ENCODE results near the gene TOP3A.
"Not testable (repeated sequence)": the region's sequence is repeated elsewhere in the genome, so short reads cannot be mapped to it uniquely, and the experiment has no call there.

Gene TOP3A

GRCh38 chr17:18324140-18325050 lies 9.6 kb upstream of the TOP3A start:
- DNase-seq (ENCODE audit: low read depth): no peak

- no peak for DNase-seq (ENCODE audit: low read depth)
Measured at GRCh38 chr17:18323507-18324139, 8.8 kb upstream of the TOP3A start.

- DNase-seq (ENCODE audit: low read depth): no peak
Measured at GRCh38 chr17:18323007-18323406, 8.2 kb upstream of the TOP3A start.

GRCh38 chr17:18322522-18322921 lies 7.7 kb upstream of the TOP3A start:
- no peak for DNase-seq (ENCODE audit: low read depth)

GRCh38 chr17:18321309-18321708 lies 6.5 kb upstream of the TOP3A start:
- no peak for DNase-seq (ENCODE audit: low read depth)

GRCh38 chr17:18320301-18320700 lies 5.5 kb upstream of the TOP3A start:
- DNase-seq (ENCODE audit: low read depth): no peak

GRCh38 chr17:18319604-18320256 lies 4.9 kb upstream of the TOP3A start:
- DNase-seq (ENCODE audit: low read depth): no peak

GRCh38 chr17:18318771-18319450 lies 4.1 kb upstream of the TOP3A start:
- no peak for DNase-seq (ENCODE audit: low read depth)

- no peak for DNase-seq (ENCODE audit: low read depth)
Measured at GRCh38 chr17:18318117-18318516, 3.3 kb upstream of the TOP3A start.

- DNase-seq (ENCODE audit: low read depth): no peak
Measured at GRCh38 chr17:18315961-18316360, 1.2 kb upstream of the TOP3A start.

GRCh38 chr17:18315562-18315922 lies 748 bp upstream of the TOP3A start:
- peak; percentile 11 for DNase-seq (ENCODE audit: low read depth)

- no peak for DNase-seq (ENCODE audit: low read depth)
Measured at GRCh38 chr17:18314059-18314730, 599 bp downstream of the TOP3A start.

- DNase-seq (ENCODE audit: low read depth): no peak
Measured at GRCh38 chr17:18309202-18309601, 5.6 kb downstream of the TOP3A start.

- not testable (repeated sequence) for DNase-seq (ENCODE audit: low read depth)
Measured at GRCh38 chr17:18303206-18303605, 11.6 kb downstream of the TOP3A start.

- no peak for DNase-seq (ENCODE audit: low read depth)
Measured at GRCh38 chr17:18300725-18301480, 13.9 kb downstream of the TOP3A start.

- DNase-seq (ENCODE audit: low read depth): not testable (repeated sequence)
Measured at GRCh38 chr17:18298061-18298460, 16.7 kb downstream of the TOP3A start.

GRCh38 chr17:18291718-18292540 lies 22.9 kb downstream of the TOP3A start:
- DNase-seq (ENCODE audit: low read depth): no peak

- DNase-seq (ENCODE audit: low read depth): no peak
Measured at GRCh38 chr17:18285296-18285695, 29.5 kb downstream of the TOP3A start.

- DNase-seq (ENCODE audit: low read depth): no peak
Measured at GRCh38 chr17:18281788-18282187, 33.0 kb downstream of the TOP3A start.

- DNase-seq (ENCODE audit: low read depth): no peak
Measured at GRCh38 chr17:18280766-18281371, 33.9 kb downstream of the TOP3A start.

Measured in activated T-helper 1 cell treated with Interleukin-2 at 50 U/mL for 16 hours (primary cell).